HG02759 (cell line): ENCODE data around the gene RPAP3.

ENCODE experiments used
- ATAC-seq: cut with Tn5 transposase; IDR thresholded peaks from one replicate; pipeline ENCODE4 v1.9.1; 2021; ENCODE audit warnings: mild to moderate bottlenecking, moderate library complexity; ENCODE audit not compliant: unreplicated experiment

The RPAP3 gene

GRCh38 chr12:47743311-47743860, 37.6 kb upstream of the RPAP3 start:
- no peak for ATAC-seq

GRCh38 chr12:47742253-47742825, 36.5 kb upstream of the RPAP3 start:
- ATAC-seq, result no peak

- ATAC-seq, result peak; percentile 43
Observed at GRCh38 chr12:47741340-47741703, 35.5 kb upstream of the RPAP3 start.

DNA sequence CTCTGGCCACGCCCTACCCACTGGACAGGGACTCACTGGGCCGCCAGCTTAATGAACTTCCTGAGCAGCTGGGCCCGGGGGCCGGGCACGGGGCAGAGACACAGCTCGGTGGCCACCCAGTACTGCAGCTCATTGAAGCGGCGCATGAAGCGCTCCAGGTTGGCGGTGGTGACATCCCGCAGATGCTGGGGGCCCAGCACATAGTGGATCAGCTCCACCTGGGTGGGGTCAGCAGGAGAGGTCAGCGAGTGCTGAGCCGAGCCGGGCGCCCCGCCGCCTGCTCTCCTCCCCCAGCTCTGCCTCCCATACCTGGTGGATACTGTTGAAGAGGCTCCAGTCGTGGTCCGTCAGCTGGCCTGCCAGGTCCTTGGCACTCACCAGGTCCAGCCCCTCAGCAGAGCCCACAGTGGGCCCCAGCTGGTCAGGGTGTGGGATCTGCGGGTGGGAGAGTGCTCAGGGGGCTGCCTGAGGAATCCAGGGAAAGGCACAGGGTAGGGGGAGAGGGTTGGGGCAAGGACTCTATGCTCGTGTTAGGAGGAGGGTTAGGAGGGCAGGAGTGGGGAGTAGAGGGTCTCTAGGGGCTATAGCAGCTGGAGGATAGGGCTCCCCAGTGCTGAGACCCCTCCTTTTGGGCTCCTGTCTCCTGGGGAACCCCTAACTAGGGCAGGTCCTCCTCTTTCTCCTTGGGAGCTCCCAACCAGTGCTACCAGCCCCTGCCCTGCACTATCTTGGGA, 34.9 kb upstream of the RPAP3 start:
- ATAC-seq, result peak; percentile 53

DNA sequence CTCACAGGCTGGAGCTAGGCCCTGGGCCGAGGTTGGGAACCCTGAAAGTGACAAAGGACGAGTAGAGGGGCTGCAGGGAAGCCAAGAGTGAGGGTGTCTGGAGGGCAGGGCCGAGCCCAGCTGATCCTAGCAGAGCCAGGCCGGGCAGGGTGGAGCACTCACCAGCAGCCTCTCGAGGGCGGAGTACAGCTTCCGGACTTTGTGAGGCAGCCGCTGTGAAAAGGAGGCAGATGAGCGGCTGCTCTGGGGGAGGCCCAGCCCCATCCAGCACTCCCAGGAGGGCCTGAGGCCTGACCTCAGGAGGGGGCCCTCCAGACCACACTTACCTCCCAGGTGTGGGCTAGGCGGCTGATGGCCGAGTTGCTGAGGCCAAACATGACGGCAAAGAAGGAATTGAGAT, 34.1 kb upstream of the RPAP3 start:
- peak; percentile 64 for ATAC-seq

DNA sequence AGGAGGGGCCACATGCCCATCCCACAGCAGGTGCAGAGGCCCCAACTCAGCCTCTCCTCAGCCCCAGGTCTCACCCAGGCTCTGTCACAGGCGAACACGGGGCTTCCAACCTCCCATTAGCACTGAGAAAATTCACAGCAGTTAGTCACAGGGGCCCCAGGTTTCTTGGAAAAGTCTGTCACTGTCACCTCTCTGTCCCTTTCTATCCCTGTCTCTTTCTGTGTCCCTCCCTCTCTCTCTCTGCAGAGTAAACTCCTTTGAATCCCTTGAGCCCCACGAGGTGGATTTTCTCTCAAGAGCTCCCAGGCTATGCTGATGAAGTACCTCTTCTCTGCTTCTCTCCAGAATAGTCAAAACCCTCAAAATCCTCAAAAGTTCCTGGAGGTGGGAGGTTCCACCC, 33.5 kb upstream of the RPAP3 start:
- ATAC-seq, result no peak

DNA sequence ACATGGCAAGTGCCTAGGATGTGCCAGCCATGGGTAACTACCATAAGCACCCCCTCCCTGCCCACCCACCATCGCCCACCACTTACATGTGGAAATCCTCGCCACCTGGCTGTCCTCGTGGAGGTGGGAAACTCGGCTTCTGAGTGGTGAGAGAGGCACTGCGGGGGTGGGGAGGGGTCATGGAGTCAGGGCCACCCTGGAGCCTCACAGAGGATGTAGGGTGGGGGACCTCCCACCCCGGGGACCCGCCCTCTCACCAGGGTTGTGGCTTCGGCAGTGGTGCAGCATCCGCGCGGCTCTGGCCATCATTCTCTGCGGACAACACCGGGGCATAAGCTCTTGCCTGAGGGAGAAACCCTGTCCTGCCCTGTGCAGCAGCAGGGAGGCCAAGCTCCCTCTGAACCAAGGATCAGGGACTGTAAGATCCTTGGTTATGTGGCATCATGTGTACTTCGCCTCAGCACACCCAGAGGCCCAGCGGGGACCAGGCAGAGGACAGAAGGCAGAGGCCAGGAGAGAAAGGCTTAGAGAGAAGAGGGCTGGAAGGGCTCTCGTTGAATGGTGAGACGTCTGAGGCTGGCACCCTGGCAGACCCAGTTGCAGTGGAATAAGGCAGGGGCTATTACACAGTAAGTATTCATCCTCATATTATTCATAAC, 32.2 kb upstream of the RPAP3 start:
- no peak for ATAC-seq

DNA sequence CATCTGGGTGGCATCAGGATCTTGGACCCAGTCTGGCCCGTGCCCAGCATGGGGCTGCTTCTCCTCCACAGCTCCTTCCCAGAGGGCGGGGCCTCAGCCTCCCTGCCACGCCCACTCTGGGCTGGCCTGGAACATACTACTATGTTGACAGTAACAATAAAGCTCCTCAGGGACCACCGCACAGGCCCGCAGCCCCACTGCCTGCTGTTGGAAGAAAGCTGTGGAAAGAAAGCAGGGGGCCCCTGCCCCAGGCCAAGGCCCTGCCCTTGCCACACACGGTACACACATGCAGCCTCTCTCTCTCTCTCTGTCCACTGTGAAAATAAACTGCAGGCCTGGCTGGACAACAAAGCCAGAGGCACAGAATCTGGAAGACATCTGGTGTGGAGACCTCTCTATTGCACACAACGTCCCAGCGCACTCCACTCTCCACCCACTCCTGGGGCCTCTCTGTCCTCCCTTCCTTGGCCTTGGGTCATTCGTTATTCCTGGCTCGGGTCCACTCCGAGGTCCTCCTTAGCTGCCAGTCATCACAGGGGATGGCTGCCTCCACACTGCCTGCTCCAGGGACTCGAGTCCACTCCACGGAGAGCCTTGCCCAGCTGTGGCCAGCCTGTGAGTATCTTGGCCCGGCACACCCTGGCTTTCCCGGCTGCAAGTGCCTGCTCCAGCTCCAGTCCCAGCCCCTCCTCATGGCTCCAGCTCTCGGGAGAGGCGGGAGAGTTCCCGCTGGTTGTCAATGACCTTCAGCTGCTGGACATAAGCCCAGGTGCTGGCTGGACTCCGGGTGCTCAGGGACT, 31.2 kb upstream of the RPAP3 start:
- no peak for ATAC-seq

GRCh38 chr12:47736216-47736615, 30.4 kb upstream of the RPAP3 start:
- ATAC-seq, result no peak

GRCh38 chr12:47735649-47736048, 29.8 kb upstream of the RPAP3 start:
- ATAC-seq, result no peak

DNA sequence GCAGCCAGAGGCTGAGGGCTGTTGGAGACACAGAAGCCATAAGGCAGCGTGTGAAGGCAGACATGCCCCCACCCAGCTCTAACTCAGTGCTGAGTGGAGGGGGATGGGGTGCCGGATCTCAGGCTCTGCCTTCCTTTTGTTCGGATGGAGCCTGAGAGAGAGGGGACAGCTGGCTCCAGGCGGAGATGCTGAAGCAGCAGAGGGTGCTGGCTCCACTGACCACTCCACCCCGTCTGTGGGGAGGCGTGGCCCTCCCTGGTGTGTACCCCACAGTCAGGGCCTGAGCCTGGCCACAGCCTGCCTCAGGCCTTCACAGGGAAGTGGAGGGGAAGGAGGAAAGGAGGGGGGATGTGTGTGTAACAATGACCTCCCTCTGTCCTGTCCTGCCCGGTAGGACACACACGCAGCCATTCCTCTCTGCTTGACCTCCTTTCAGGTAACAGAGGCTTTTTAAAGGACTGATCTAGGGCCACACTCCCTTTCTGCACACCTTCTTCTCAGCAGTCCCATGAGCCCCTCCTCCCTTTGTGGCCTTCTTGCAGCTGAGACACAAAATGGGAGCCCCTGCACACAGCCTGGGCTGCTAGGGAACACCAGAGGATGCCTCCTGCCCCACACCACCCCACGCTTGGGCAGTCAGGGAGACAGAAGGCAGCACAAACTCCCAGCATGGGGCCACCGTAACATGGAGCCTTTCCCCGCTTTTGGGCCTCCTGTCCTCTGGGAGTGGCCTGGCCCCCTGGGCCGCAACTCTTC, 29.1 kb upstream of the RPAP3 start:
- ATAC-seq, result no peak

GRCh38 chr12:47733142-47733541, 27.3 kb upstream of the RPAP3 start:
- ATAC-seq, result no peak

DNA sequence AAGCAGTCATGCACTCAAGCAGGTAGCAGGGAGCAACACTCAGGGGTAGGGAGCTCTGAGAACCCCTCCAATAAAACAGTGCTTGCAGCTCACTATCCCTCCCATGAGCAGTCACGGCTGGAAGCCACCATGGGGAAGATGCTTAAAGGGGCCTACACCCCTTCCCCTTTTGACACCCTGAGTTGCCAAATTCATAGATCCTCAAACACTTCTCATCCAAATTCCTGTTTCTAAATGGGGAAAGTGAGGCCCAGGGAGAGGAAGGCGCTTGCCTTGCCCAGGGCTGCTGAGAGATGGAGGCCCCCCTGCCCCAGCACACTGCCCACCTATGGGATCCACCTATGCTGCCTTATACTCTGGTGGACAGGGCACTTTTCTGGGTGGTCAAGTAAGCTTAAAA, 26.7 kb upstream of the RPAP3 start:
- no peak for ATAC-seq

DNA sequence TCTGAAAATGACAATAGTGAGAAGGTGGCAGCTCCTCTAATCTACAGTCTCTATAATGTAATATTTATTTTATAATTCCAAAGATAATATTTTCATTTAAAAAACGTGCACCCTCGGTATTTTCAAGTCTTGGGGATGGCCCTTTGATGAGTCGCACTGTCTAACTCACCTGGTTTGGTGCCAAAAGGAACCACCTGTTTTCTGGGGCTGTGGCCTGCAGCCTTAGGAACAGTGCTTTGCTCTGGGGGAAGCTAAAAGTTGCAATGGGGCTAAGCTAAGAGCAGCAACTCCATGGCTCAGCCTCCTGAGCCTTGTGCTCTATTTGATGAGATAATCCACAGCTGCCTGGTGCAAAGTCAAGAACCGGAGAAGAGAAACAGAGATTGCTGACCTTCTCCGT, 25.9 kb upstream of the RPAP3 start:
- ATAC-seq, result no peak

DNA sequence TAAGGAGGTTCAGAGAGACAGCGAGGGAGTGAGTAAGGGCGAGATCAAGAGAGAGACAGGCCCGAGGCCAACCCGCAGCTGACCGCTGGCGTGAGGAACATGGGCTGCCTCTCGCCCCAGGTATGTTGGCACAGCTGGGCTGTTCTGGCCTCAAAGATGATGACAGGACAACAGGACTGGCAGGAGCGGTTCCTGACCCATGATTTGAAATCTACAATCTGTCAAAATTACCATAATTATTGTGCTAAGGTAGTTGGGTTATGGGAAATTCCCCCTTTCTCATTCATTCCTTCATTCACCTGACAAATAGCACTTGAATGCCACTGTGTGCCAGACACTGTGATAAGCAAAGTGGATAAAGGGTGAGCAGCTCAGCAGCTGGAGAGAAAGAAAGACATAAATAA, 24.5 kb upstream of the RPAP3 start:
- no peak for ATAC-seq

DNA sequence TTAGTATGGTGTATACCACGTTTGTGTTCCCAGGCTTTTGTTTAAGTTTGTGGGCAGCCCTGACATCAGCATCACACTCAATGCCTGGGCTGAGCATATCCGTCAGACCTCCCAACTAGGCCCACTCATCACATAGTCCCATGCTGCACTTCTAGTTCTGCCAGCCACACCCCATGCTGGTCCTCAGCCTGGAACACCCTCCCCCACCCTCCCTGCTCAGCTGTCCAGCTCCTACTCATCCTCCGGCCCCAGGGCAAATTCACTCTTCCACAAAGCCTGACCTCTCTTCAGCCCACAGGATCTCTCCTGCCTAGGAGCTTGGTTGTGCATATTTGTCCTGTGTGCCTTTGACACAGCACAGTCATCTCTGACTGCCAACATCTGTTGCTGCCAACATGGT, 23.4 kb upstream of the RPAP3 start:
- ATAC-seq, result no peak

GRCh38 chr12:47725893-47726292, 20.1 kb upstream of the RPAP3 start:
- ATAC-seq, result peak; percentile 91

DNA sequence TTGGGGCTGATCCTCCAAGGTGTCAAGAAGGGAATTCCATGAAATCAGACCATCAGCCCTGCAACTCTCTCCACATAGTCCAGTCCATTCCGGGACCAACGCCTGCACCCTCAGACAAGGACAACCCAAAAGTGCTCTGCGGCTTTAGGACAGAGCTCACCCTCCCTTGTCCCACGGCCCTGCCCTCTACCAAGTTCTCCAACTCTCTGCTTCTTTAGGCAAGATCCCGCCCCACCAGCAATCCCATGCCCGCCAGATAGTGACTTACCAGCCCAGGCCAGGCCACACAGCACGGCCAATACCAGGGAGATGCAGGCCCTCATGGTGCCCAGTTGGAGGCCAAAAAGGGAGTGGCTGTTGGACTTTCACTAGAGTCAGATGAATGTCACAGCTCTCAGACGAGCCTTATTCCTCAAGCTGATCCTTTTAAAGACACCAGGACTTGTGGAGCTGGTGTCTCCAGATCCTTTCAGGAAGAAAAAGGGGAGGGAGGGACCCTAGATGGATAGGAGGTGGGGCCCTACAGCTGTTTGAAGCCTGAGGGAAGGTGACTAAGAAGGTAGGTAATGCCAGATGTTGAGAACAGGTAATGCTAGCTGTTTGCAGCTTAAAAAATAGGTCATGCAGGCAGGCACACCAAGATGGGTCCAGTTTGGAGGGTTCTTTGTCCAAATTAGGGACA, 19.4 kb upstream of the RPAP3 start, which contains the start of gene ENDOU:
Gene ENDOU, minus strand, starts transcription at position 400 of the 682 bp plus-strand sequence. Its CDS starts 77 bp downstream, at position 323.
- no peak for ATAC-seq

- no peak for ATAC-seq
Observed at GRCh38 chr12:47722941-47723631, 17.3 kb upstream of the RPAP3 start.
